Nephron (organoid): ENCODE measurements around the gene DEPDC5.

Experiments used
- H3K27ac Mint-ChIP-seq, 3 experiments: 2 replicates each; pipeline ENCODE4 v1.8.0; 2020; ENCODE audit warnings: mixed read lengths in 3 of 3, mild to moderate bottlenecking in 2 of 3, moderate library complexity in 1 of 3
- H3K27me3 Mint-ChIP-seq: 2 replicates; pipeline ENCODE4 v1.8.0; 2021; ENCODE audit warnings: low read depth, mild to moderate bottlenecking, moderate library complexity, mixed read lengths
- H3K36me3 Mint-ChIP-seq: 2 replicates; pipeline ENCODE4 v1.8.0; 2020; ENCODE audit warnings: low read depth, mixed read lengths
- H3K4me1 Mint-ChIP-seq: 2 replicates; pipeline ENCODE4 v1.8.0; 2020; ENCODE audit warnings: mixed read lengths
- H3K4me3 Mint-ChIP-seq, 3 experiments: 2 replicates each; pipeline ENCODE4 v1.8.0; 2020; ENCODE audit warnings: mild to moderate bottlenecking in 3 of 3, mixed read lengths in 3 of 3, moderate library complexity in 2 of 3
- H3K9me3 Mint-ChIP-seq: 2 replicates; pipeline ENCODE4 v1.8.0; 2020; ENCODE audit warnings: mixed read lengths
- TF ChIP-seq, protein P1 (sequence below), 3 experiments: fragments of 200-600 bp; sonication (generic); IDR thresholded peaks; one replicate each; pipeline ENCODE4 v1.5.0; 2021; ENCODE audit warnings: antibody characterized with exemption in 3 of 3; ENCODE audit not compliant: unreplicated experiment in 3 of 3

DEPDC5 gene

DNA sequence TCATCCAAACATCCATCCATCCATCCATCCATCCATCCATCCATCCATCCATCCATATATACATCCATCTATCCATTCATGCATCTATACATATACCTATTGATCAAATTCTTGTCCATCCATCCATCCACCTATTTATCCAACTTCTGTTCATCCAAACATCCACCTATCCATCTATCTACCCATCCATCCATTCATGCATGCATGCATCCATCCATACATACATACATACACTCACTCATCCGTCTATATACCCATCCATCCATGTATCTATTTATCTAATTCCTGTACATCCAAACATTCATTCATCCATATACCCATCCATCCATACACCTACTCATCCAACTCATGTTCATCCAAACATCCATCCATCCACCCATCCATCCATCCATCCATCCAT, 171.2 kb downstream of the DEPDC5 start:
- H3K4me1 Mint-ChIP-seq = peaks cover 24% of the 10 kb centered on the region
- H3K9me3 Mint-ChIP-seq = no peaks in the 10 kb centered on the region
- no peak overlapping the region for H3K27ac Mint-ChIP-seq
- TF ChIP-seq, protein P1, sequence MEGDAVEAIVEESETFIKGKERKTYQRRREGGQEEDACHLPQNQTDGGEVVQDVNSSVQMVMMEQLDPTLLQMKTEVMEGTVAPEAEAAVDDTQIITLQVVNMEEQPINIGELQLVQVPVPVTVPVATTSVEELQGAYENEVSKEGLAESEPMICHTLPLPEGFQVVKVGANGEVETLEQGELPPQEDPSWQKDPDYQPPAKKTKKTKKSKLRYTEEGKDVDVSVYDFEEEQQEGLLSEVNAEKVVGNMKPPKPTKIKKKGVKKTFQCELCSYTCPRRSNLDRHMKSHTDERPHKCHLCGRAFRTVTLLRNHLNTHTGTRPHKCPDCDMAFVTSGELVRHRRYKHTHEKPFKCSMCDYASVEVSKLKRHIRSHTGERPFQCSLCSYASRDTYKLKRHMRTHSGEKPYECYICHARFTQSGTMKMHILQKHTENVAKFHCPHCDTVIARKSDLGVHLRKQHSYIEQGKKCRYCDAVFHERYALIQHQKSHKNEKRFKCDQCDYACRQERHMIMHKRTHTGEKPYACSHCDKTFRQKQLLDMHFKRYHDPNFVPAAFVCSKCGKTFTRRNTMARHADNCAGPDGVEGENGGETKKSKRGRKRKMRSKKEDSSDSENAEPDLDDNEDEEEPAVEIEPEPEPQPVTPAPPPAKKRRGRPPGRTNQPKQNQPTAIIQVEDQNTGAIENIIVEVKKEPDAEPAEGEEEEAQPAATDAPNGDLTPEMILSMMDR (IDR thresholded peaks at IDR 0.05; ENCODE audit: unreplicated experiment in 3 of 3) = no peak
- peaks cover 3% of the 10 kb centered on the region for H3K27me3 Mint-ChIP-seq
- no peak overlapping the region for H3K4me3 Mint-ChIP-seq
- no peaks in the 10 kb centered on the region for H3K36me3 Mint-ChIP-seq

DNA sequence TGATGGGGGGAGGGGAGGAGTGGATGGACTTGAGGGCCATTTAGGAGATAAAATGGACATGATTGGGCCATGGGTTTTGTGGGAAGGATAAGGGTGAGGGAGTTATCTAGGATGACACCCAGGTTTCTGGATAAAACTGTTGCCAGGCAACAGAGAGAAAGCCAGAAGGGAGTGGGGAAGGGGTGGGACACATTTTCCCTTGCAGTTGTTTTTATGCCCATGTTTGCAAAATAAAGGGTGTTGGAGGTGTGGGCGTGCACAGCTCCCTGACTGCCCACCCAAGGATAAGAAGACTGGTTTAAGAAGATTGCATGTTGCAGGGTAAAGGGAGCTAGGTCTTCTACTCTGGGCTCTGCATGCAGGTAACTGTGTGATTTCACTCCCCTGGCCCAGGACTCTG, 172.2 kb downstream of the DEPDC5 start:
- Mint-ChIP-seq H3K4me3 (no peak overlapping the region), H3K27me3 (no peaks in the 10 kb centered on the region), H3K9me3 (no peaks in the 10 kb centered on the region), H3K4me1 (peaks cover 24% of the 10 kb centered on the region), H3K36me3 (no peaks in the 10 kb centered on the region), H3K27ac (no peak overlapping the region)
- TF ChIP-seq, protein P1 (IDR thresholded peaks at IDR 0.05; ENCODE audit: unreplicated experiment in 3 of 3) = no peak

DNA sequence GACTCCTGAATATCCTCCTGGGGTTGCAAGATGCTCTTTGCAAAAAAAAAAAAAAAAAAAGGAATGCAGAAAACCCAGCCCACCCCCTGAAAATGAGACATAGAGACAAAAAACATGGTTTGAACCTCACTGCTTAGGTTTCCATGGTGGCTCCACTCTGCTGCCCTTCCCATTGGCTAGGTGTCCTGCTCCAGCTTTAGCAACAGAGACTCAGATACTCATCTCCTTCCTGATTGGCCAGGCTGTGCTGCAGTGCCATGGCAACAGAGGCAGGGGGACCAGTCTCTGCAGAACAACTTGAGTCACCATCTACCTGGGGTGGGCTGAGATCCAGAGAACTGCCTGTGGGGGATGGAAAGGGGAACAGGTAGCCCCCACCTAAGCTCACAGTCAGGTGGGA, 173.2 kb downstream of the DEPDC5 start:
- TF ChIP-seq, protein P1 (IDR thresholded peaks at IDR 0.05; ENCODE audit: unreplicated experiment in 3 of 3) = no peak
- no peaks in the 10 kb centered on the region for H3K36me3 Mint-ChIP-seq
- no peaks in the 10 kb centered on the region for H3K27me3 Mint-ChIP-seq
- no peak overlapping the region for H3K27ac Mint-ChIP-seq
- H3K9me3 Mint-ChIP-seq = no peaks in the 10 kb centered on the region
- H3K4me3 Mint-ChIP-seq = no peak overlapping the region
- peaks cover 24% of the 10 kb centered on the region for H3K4me1 Mint-ChIP-seq

DNA sequence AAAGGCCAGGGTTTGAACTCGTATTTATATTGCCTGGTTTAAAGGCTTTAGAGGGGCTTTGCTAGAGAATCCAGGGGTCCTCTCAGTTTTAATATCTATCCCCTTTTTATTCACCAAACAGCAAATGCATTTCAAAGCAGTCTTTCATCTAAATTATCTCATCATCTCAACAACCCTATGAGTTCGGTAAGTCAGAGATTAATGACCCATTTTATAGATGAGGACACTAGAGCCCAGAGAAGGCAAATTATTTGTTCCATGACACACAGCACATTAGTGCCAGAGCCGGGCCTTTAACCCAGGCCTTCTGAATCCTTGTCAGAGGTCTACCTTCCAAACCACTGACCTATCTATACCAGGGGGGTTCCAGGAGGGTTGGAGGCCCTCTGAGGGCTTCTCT, 173.7 kb downstream of the DEPDC5 start:
- H3K36me3 Mint-ChIP-seq = no peaks in the 10 kb centered on the region
- no peaks in the 10 kb centered on the region for H3K9me3 Mint-ChIP-seq
- H3K4me1 Mint-ChIP-seq = peaks cover 24% of the 10 kb centered on the region
- TF ChIP-seq, protein P1 (IDR thresholded peaks at IDR 0.05; ENCODE audit: unreplicated experiment in 3 of 3) = no peak
- no peak overlapping the region for H3K4me3 Mint-ChIP-seq
- no peak overlapping the region for H3K27ac Mint-ChIP-seq
- H3K27me3 Mint-ChIP-seq = no peaks in the 10 kb centered on the region

DNA sequence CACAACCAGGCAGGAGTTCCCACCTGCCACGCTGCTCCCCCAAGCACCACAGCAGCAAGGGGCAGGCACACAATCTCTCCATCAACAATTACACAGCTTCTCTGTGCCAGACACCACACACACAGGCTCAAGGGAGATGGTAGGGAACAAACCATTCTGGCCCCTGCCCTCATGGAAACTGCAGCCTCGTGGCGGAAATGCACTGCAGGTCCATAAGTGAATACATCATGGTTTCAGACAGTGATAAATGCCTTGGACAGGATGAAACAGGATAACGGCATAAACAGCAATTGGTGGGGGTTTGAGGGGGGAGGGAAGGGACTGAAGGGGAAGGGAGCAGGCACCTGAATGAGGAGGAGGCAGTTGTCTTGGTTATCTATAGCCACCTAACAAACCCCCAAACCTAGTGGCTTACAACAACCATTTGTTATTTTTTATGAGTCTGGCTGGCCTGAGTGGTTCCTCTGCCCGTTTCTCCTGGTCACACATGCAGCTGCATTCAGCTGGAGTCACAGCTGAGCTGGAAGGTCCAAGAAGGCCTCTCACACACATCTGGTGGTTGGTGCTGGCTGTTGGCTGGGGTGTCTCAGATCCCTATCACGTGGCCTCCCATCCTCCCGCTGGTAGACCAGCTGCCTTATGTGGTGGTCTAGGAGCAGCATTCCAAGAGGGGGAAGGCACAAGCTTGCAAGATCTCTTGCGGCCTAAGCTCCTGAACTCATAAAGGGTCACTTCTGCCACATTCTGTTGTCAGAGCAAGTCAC, 175.5 kb downstream of the DEPDC5 start:
- Mint-ChIP-seq H3K27me3 (no peaks in the 10 kb centered on the region), H3K36me3 (no peaks in the 10 kb centered on the region), H3K4me3 (peak overlapping the region in 1 of 3 experiments; percentile 24), H3K27ac (peak overlapping the region; percentile 35 to 89 (median 49)), H3K4me1 (peaks cover 12% of the 10 kb centered on the region), H3K9me3 (no peaks in the 10 kb centered on the region)
- TF ChIP-seq, protein P1 (IDR thresholded peaks at IDR 0.05; ENCODE audit: unreplicated experiment in 3 of 3) = no peak

DNA sequence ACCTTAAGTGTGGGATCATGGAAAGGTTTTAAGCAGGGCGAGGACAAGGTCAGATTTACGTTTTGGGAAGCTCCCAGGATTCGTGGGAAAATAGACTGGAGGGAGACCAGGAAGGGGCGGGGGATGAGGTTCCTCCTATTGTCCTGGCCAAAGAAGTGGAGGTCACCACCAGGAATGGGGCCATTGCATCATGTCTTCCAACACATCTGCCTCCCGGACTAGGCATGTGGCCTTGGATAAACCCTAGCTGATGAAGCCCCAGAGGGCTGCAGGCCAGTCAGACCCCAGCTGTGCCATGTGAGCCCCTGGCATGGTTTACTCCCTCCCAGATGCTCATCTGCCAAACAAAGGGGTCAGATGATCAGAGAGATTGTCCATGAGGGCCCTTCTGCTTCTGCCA, 179.0 kb downstream of the DEPDC5 start:
- Mint-ChIP-seq H3K9me3 (no peaks in the 10 kb centered on the region), H3K4me1 (peaks cover 17% of the 10 kb centered on the region), H3K36me3 (no peaks in the 10 kb centered on the region), H3K4me3 (no peak overlapping the region), H3K27me3 (no peaks in the 10 kb centered on the region), H3K27ac (no peak overlapping the region)
- TF ChIP-seq, protein P1 (IDR thresholded peaks at IDR 0.05; ENCODE audit: unreplicated experiment in 3 of 3) = no peak
